Measurements from ENCODE around the gene CCNC.

CCNC gene

GRCh38 chr6:99587792-99588191, 19.3 kb upstream of the CCNC start:
- peaks cover 50% of the 10 kb centered on the region for H3K27me3 Mint-ChIP-seq
- no peak overlapping the region for H3K27ac Mint-ChIP-seq
- H3K4me3 Mint-ChIP-seq = no peak overlapping the region
- ATAC-seq = no peak
- H3K9me3 Mint-ChIP-seq = no peaks in the 10 kb centered on the region
- peaks cover 22% of the 10 kb centered on the region for H3K4me1 Mint-ChIP-seq
- H3K36me3 Mint-ChIP-seq = no peaks in the 10 kb centered on the region

DNA sequence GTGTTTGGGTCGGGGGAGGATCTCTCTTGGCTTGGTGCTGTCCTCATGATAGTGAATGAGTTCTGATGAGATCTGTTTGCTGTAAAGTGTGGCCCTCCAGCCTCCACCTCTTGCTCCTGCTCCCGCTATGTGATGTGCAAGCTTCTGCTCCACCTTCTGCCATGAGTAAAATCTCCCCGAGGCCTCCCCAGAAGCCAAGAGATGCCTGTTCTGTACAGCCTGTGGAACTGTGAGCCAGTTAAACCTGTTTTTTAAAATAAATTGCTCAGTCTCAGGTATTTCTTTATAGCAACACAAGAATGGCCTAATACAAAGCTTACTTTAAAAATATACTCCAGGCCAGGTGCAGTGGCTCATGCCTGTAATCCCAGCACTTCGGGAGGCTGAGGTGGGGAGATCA, 11.3 kb upstream of the CCNC start:
- Mint-ChIP-seq H3K36me3 (no peaks in the 10 kb centered on the region), H3K27ac (no peak overlapping the region), H3K27me3 (no peaks in the 10 kb centered on the region), H3K4me1 (no peaks in the 10 kb centered on the region), H3K9me3 (no peaks in the 10 kb centered on the region), H3K4me3 (no peak overlapping the region)
- no peak for ATAC-seq

- Mint-ChIP-seq H3K27me3 (no peaks in the 10 kb centered on the region), H3K4me1 (no peaks in the 10 kb centered on the region), H3K27ac (no peak overlapping the region), H3K36me3 (no peaks in the 10 kb centered on the region), H3K9me3 (no peaks in the 10 kb centered on the region), H3K4me3 (no peak overlapping the region)
- no peak for ATAC-seq
These were observed 7.2 kb upstream of the CCNC start for GRCh38 chr6:99575544-99576227.

GRCh38 chr6:99573980-99574617, 5.6 kb upstream of the CCNC start:
- Mint-ChIP-seq H3K27ac (no peak overlapping the region), H3K36me3 (no peaks in the 10 kb centered on the region), H3K4me1 (no peaks in the 10 kb centered on the region)

GRCh38 chr6:99563056-99563723, 5.3 kb downstream of the CCNC start:
- no peak overlapping the region for H3K4me3 Mint-ChIP-seq
- H3K27ac Mint-ChIP-seq = no peak overlapping the region
- no peaks in the 10 kb centered on the region for H3K27me3 Mint-ChIP-seq
- ATAC-seq = no peak
- H3K36me3 Mint-ChIP-seq = peaks cover 7% of the 10 kb centered on the region
- H3K4me1 Mint-ChIP-seq = peaks cover 34% of the 10 kb centered on the region
- H3K9me3 Mint-ChIP-seq = no peaks in the 10 kb centered on the region

More at GRCh38 chr6:99573980-99574617, 5.6 kb upstream of the CCNC start:
- Mint-ChIP-seq H3K27me3 (no peaks in the 10 kb centered on the region), H3K4me3 (no peak overlapping the region), H3K9me3 (no peaks in the 10 kb centered on the region)
- no peak for ATAC-seq

DNA sequence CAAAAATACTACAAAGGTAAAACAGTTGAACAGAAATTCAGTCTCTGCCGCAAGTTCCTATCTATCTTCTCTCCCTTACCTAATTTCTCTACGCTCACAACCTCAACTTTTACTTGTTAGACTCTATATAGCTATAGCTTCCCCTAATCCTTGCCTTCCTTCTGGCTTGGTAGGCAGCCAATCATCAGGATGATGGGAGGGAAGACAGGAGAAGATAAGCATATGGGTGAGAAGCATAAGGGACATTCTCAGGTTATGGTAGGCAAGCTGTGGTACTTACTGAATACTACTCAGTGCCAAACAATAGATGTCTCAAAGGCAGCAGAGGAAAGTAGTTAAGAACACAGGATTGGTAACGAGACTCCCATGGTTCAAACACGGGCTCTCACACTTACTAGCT, 7.8 kb downstream of the CCNC start:
- peaks cover 23% of the 10 kb centered on the region for H3K36me3 Mint-ChIP-seq
- no peaks in the 10 kb centered on the region for H3K9me3 Mint-ChIP-seq
- H3K4me1 Mint-ChIP-seq = peaks cover 13% of the 10 kb centered on the region
- no peak for ATAC-seq
- H3K27ac Mint-ChIP-seq = no peak overlapping the region
- no peaks in the 10 kb centered on the region for H3K27me3 Mint-ChIP-seq
- H3K4me3 Mint-ChIP-seq = no peak overlapping the region

DNA sequence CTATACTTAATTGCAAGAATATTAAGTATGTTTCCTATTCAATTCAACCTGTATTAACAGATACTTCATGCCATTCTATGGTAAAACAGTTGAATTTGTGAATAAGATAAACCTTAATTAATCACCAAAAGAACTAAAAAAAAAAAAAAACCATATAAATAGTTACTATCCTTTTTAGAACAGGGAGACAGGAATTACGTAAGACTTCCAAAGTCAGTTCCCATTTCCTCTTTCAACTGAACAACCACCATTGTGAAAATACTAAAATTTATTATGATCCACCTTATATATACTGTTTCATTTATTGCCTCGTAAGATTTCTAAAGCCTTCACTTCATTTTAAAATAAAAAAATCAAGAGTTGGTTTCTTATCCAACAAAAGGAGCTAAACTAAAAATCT, 9.4 kb downstream of the CCNC start:
- H3K36me3 Mint-ChIP-seq = peaks cover 40% of the 10 kb centered on the region
- peaks cover 7% of the 10 kb centered on the region for H3K4me1 Mint-ChIP-seq
- H3K9me3 Mint-ChIP-seq = peaks cover 3% of the 10 kb centered on the region
- H3K27ac Mint-ChIP-seq = no peak overlapping the region
- H3K27me3 Mint-ChIP-seq = no peaks in the 10 kb centered on the region
- no peak overlapping the region for H3K4me3 Mint-ChIP-seq
- no peak for ATAC-seq

GRCh38 chr6:99553888-99554287, 14.6 kb downstream of the CCNC start:
- Mint-ChIP-seq H3K4me1 (no peaks in the 10 kb centered on the region), H3K36me3 (peaks cover 47% of the 10 kb centered on the region), H3K4me3 (no peak overlapping the region), H3K27me3 (no peaks in the 10 kb centered on the region), H3K27ac (peak overlapping the region; percentile 1), H3K9me3 (peaks cover 3% of the 10 kb centered on the region)
- ATAC-seq = no peak

DNA sequence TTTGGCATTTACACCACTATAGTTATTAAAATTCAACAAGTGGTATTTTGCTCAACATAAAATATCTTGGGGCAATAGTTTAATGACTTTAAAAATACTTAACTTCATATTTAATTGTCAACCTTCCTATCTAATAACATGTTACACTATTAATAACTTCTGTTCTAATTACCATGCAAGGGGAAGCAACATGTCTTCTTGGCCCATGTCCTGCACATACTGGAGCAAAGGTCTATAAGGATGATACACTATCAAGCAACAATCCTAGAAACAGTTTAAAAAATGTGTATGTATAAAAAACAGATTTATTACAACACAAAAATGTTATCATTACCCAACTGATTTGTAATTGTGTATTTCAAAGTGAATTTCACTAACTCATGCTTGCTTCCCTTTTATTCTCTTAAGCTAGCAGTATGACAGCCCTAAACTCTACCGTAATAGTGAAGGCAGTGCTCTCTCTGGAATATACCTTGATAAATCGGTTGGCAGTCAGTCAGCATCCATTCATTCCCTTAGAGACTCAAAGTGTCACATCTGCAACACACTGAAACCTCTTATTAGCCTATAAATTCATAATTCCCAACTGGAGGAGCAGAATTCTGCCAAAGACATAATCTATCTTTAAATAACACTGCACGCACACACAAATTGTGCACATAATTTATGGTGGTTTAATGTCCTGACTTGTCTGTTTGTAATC, 18.3 kb downstream of the CCNC start:
- H3K27ac Mint-ChIP-seq = no peak overlapping the region

DNA sequence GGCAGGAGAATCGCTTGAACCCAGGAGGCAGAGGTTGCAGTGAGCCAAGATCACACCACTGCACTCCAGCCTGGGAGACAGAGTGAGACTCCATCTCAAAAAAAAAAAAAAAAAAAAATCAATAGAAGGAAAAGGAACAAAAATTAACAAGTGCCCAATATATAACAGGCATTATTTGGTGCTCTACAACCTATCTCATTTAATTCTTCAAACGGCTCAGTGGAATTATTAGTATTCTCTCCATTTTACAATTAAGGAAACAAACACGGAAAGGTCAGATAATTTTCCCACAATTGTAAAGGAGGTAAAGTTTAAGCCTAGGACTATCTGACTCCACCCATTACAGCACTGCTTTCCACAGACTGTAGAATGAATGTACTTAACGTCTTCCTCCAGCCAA, 19.8 kb downstream of the CCNC start:
- Mint-ChIP-seq H3K9me3 (no peaks in the 10 kb centered on the region), H3K4me1 (peaks cover 7% of the 10 kb centered on the region), H3K27ac (no peak overlapping the region), H3K36me3 (peaks cover 47% of the 10 kb centered on the region), H3K27me3 (no peaks in the 10 kb centered on the region), H3K4me3 (no peak overlapping the region)
- ATAC-seq = no peak

More for the DNA sequence above, 18.3 kb downstream of the CCNC start:
- ATAC-seq = no peak
- peaks cover 2% of the 10 kb centered on the region for H3K9me3 Mint-ChIP-seq
- no peaks in the 10 kb centered on the region for H3K27me3 Mint-ChIP-seq
- peaks cover 55% of the 10 kb centered on the region for H3K36me3 Mint-ChIP-seq
- H3K4me3 Mint-ChIP-seq = no peak overlapping the region
- H3K4me1 Mint-ChIP-seq = peaks cover 7% of the 10 kb centered on the region

DNA sequence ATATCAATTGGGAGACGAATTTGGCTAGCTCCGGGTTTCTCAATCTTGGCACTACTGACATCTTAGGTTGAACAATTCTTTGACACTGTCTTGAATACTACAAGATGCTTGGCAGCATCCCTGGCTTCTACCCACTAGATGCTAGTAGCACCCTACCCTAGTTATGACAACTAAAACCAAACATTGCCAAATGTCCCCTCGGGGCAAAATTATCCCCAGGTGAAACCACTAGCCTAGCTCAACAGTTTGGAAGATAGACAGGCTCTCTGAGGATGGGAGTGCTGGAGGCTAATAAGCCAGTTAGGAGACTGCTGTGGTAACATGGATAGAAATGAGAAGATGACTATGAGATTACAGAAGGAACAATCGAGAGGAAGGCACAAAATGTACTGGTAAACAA, 20.9 kb downstream of the CCNC start:
- H3K27ac Mint-ChIP-seq = peak overlapping the region; percentile 5
- H3K27me3 Mint-ChIP-seq = no peaks in the 10 kb centered on the region
- H3K36me3 Mint-ChIP-seq = peaks cover 41% of the 10 kb centered on the region
- no peak overlapping the region for H3K4me3 Mint-ChIP-seq
- no peak for ATAC-seq
- H3K4me1 Mint-ChIP-seq = peaks cover 7% of the 10 kb centered on the region
- no peaks in the 10 kb centered on the region for H3K9me3 Mint-ChIP-seq

DNA sequence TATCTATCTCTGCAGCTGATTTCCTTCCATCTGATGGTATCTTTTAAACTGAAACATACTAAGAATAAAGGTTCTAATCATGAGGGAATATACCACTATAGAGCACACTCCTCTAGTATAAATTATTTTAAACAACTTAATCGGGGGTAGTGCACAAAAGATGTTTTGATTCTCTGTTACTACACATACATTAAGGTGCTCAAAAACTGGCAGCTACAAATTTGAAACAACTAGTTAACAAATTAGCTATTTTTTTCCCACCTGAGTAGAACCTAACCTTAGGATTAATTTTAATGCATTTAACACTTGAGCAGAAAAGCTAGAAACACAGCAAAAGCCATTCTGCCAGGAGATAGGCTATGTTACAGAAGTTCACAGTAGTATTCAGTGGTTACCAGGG, 23.0 kb downstream of the CCNC start:
- H3K27ac Mint-ChIP-seq = no peak overlapping the region
- H3K9me3 Mint-ChIP-seq = no peaks in the 10 kb centered on the region
- H3K36me3 Mint-ChIP-seq = peaks cover 46% of the 10 kb centered on the region
- no peak overlapping the region for H3K4me3 Mint-ChIP-seq
- H3K27me3 Mint-ChIP-seq = no peaks in the 10 kb centered on the region
- peaks cover 7% of the 10 kb centered on the region for H3K4me1 Mint-ChIP-seq
- ATAC-seq = no peak

GRCh38 chr6:99543968-99544367, 24.5 kb downstream of the CCNC start:
- Mint-ChIP-seq H3K27ac (peak overlapping the region; percentile 67), H3K36me3 (peaks cover 43% of the 10 kb centered on the region), H3K4me3 (no peak overlapping the region), H3K9me3 (no peaks in the 10 kb centered on the region), H3K27me3 (no peaks in the 10 kb centered on the region), H3K4me1 (peaks cover 7% of the 10 kb centered on the region)
- ATAC-seq = no peak

GRCh38 chr6:99530627-99531026, 37.8 kb downstream of the CCNC start:
- no peaks in the 10 kb centered on the region for H3K9me3 Mint-ChIP-seq
- ATAC-seq = no peak
- H3K27ac Mint-ChIP-seq = no peak overlapping the region
- H3K27me3 Mint-ChIP-seq = no peaks in the 10 kb centered on the region
- H3K4me1 Mint-ChIP-seq = no peaks in the 10 kb centered on the region
- no peak overlapping the region for H3K4me3 Mint-ChIP-seq
- H3K36me3 Mint-ChIP-seq = no peaks in the 10 kb centered on the region

- ATAC-seq = no peak
- H3K4me1 Mint-ChIP-seq = peaks cover 30% of the 10 kb centered on the region
- no peak overlapping the region for H3K27ac Mint-ChIP-seq
- H3K27me3 Mint-ChIP-seq = no peaks in the 10 kb centered on the region
- no peaks in the 10 kb centered on the region for H3K9me3 Mint-ChIP-seq
- H3K36me3 Mint-ChIP-seq = no peaks in the 10 kb centered on the region
- no peak overlapping the region for H3K4me3 Mint-ChIP-seq
These were observed 45.9 kb downstream of the CCNC start for GRCh38 chr6:99522531-99522930.
